Endothelial cell (in vitro differentiated cells): ENCODE data around the gene SREK1IP1. TPM values are rescaled to one million over a fixed set of nuclear protein-coding genes. Genes with fewer than 3 reads are reported as not detected.

Experiments used
- DNase-seq: peaks from one replicate; pipeline ENCODE4 v3.0.0; 2021; ENCODE audit warnings: low spot score
- H3K27ac Mint-ChIP-seq: one replicate; pipeline ENCODE4 v1.8.0; 2021; ENCODE audit warnings: mixed read lengths, inconsistent platforms; ENCODE audit not compliant: unreplicated experiment
- H3K27me3 Mint-ChIP-seq: one replicate; pipeline ENCODE4 v1.8.0; 2021; ENCODE audit warnings: mild to moderate bottlenecking, moderate library complexity, mixed read lengths, inconsistent platforms; ENCODE audit not compliant: unreplicated experiment
- H3K36me3 Mint-ChIP-seq: one replicate; pipeline ENCODE4 v1.8.0; 2021; ENCODE audit warnings: mild to moderate bottlenecking, low read depth, mixed read lengths, inconsistent platforms; ENCODE audit not compliant: unreplicated experiment
- H3K4me1 Mint-ChIP-seq: one replicate; pipeline ENCODE4 v1.8.0; 2021; ENCODE audit warnings: mild to moderate bottlenecking, mixed read lengths, inconsistent platforms; ENCODE audit not compliant: unreplicated experiment
- H3K4me3 Mint-ChIP-seq: one replicate; pipeline ENCODE4 v1.8.0; 2021; ENCODE audit warnings: mild to moderate bottlenecking, mixed read lengths, inconsistent platforms; ENCODE audit not compliant: unreplicated experiment
- H3K9me3 Mint-ChIP-seq: one replicate; pipeline ENCODE4 v1.8.0; 2021; ENCODE audit warnings: mixed read lengths, inconsistent platforms; ENCODE audit not compliant: unreplicated experiment
- total RNA-seq: library from RNA; stranded (reverse); fragmentation: NEBNext Ultra II Directional; extraction: Animal tissue kit (Norgen Biotek cat#: 25700); gene quantifications from one replicate; pipeline ENCODE4 v1.2.1, GENCODE V29; 2021; ENCODE audit not compliant: unreplicated experiment
- TF ChIP-seq, protein P1 (sequence below): fragments of 200-600 bp; sonication (generic); IDR thresholded peaks from one replicate; pipeline ENCODE4 v1.5.0; 2021; ENCODE audit warnings: antibody characterized with exemption; ENCODE audit not compliant: unreplicated experiment

SREK1IP1 gene
- total RNA-seq, 1 donor from 2014 or later, result 28.8 TPM

DNA sequence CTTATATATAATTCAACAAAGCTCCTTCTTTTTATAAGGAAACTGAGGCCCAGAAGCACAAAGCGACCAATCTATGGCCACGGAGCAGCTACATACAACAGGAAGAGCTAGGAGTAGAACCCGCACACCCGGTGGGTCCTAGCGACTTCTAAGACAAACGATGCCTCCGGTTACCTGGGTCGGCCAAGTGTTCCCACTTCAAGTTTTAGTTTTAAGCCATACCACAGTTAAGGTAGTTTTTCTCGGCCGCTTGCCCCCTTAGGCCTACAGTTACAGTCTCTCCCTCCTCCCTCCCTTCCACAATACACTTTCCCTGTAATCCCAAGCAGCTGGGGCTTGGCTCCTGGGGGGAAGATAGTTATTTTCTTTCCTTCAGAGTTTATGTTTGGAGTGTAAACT, 533 bp downstream of the SREK1IP1 start:
- no peaks in the 10 kb centered on the region for H3K9me3 Mint-ChIP-seq
- DNase-seq, result no peak
- peaks cover 27% of the 10 kb centered on the region for H3K4me1 Mint-ChIP-seq
- TF ChIP-seq, protein P1, sequence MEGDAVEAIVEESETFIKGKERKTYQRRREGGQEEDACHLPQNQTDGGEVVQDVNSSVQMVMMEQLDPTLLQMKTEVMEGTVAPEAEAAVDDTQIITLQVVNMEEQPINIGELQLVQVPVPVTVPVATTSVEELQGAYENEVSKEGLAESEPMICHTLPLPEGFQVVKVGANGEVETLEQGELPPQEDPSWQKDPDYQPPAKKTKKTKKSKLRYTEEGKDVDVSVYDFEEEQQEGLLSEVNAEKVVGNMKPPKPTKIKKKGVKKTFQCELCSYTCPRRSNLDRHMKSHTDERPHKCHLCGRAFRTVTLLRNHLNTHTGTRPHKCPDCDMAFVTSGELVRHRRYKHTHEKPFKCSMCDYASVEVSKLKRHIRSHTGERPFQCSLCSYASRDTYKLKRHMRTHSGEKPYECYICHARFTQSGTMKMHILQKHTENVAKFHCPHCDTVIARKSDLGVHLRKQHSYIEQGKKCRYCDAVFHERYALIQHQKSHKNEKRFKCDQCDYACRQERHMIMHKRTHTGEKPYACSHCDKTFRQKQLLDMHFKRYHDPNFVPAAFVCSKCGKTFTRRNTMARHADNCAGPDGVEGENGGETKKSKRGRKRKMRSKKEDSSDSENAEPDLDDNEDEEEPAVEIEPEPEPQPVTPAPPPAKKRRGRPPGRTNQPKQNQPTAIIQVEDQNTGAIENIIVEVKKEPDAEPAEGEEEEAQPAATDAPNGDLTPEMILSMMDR, result no peak
- peak overlapping the region; percentile 96 for H3K27ac Mint-ChIP-seq
- H3K36me3 Mint-ChIP-seq, result peaks cover 16% of the 10 kb centered on the region
- peak overlapping the region; percentile 99 for H3K4me3 Mint-ChIP-seq
- H3K27me3 Mint-ChIP-seq, result peaks cover 4% of the 10 kb centered on the region

DNA sequence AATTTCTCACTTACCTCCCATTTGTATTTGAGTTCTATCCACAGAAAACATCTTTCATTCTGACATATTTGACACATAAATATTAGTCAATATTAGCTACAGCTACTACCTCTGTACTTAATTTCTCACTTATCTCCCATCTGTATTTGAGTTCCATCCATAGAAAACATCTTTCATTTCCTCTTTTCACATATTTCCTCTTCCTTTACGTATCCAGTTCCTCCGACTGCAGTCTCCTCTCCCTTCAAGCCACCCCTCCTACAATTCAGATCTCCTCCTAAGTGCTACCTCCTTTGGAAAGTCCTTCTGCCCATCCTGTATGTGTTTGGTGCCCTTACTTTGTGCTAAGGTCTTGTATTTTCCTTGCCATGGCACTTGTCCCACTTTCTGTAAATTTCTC, 1.6 kb downstream of the SREK1IP1 start:
- Mint-ChIP-seq H3K9me3 (no peaks in the 10 kb centered on the region), H3K27me3 (peaks cover 4% of the 10 kb centered on the region), H3K36me3 (peaks cover 16% of the 10 kb centered on the region), H3K4me1 (peaks cover 27% of the 10 kb centered on the region), H3K27ac (peak overlapping the region; percentile 90), H3K4me3 (peak overlapping the region; percentile 99)
- TF ChIP-seq, protein P1, result no peak
- DNase-seq, result no peak

DNA sequence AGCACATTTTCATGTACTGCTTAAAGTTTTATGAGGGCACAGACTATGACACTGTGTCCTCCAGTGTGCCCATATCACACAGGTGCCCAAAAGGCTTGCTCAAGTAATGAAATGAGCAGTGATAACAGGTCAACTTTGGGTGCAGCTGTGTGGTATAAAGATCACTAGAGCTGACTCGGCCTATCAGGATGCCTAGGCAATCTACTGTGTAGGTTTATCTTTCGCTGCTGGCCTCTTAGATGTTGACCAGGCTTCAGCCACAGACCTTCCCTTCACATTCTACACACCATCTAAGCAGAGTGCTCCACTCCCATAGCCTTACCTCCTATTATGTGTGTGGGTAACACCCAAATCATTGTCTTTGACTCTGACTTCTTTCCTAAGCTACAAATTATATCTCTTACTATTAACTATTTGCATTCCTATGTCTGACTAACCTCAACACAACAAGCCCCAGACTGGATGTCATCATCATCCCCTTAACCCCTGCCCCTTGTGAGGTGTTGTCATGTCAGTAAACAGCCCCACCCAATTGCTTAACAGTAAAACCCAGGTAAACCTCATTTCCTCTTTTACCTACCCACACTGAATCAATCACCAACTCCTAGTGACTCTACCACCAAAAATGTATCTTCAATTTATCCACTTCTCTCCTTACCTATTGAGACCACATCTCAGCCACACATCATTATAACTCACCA, 2.5 kb downstream of the SREK1IP1 start:
- no peak overlapping the region for H3K4me3 Mint-ChIP-seq
- H3K27me3 Mint-ChIP-seq, result peaks cover 4% of the 10 kb centered on the region
- H3K36me3 Mint-ChIP-seq, result peaks cover 16% of the 10 kb centered on the region
- TF ChIP-seq, protein P1, result no peak
- H3K4me1 Mint-ChIP-seq, result peaks cover 30% of the 10 kb centered on the region
- no peak for DNase-seq
- peak overlapping the region; percentile 46 for H3K27ac Mint-ChIP-seq
- H3K9me3 Mint-ChIP-seq, result no peaks in the 10 kb centered on the region

DNA sequence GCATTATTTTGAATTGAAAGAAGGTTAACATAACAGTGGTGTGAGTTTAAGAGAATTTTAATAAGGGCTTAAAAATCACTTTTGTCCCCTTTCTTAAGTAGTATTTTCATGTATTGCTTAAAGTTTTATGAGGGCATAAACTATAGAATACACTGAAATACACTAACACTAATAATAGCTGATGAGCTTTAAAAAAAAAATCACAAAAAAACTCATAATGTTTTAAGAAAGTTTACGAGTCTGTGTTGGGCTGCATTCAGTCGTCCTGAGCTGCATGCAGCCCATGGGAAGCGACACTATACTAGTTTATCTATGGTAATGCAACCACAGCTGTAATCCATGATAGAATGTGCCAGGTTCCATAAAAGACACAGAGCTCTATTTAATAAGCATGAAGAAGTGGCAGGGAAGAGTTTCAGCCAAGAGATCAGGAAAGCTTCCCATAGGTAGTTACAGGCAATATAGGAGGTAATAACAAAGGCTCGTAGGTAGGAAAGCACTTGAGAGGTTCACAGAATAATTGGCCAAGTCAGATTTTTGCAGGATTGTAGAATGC, 4.5 kb downstream of the SREK1IP1 start:
- Mint-ChIP-seq H3K4me3 (no peak overlapping the region), H3K27ac (no peak overlapping the region), H3K9me3 (no peaks in the 10 kb centered on the region), H3K36me3 (peaks cover 16% of the 10 kb centered on the region), H3K4me1 (peaks cover 38% of the 10 kb centered on the region), H3K27me3 (peaks cover 3% of the 10 kb centered on the region)
- TF ChIP-seq, protein P1, result no peak
- DNase-seq, result no peak

DNA sequence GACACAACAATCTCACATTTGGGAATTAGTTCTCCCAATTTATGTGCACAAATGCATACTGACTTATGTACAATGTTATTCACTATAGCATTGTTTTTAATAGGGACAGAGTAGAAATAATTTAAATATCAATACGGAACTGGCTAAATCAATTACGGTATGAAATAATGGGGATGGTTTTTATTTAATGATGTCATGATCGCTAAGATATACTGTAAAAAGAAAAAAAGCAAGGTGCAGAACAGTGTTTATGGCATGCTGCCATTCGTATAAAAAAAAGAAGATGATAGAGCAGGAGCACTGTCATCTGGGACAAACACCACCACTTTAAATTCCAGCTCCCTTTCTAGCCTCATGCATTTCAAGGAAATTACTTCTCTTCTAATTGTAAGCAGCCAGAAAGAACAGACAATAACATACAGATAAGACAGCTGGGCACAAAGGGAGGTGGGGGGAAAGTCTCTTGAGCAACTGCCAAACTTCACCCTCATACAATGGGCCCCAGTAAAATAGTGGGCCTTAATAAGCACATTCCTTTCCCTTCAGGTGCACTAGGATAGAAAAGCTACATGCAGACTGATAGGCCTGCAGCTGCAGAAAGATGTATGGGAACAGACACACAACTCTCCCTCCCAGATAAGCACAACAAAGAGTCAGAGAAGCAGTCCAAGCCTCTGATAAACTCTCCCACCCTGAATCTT, 8.4 kb downstream of the SREK1IP1 start:
- Mint-ChIP-seq H3K27ac (peak overlapping the region; percentile 67), H3K4me3 (no peak overlapping the region), H3K9me3 (no peaks in the 10 kb centered on the region), H3K27me3 (no peaks in the 10 kb centered on the region), H3K4me1 (peaks cover 18% of the 10 kb centered on the region), H3K36me3 (peaks cover 15% of the 10 kb centered on the region)
- no peak for DNase-seq
- TF ChIP-seq, protein P1, result no peak
